SKM-1 treated with dmso at 0.1 percent for 144 hours (cell line): Measurements from ENCODE around the gene DOCK1.
A peak's percentile ranks its signal among the peaks of the same experiment; 100 is the strongest.

Experiments used
- DNase-seq: peaks from one replicate; lab custom pipeline; 2025; ENCODE audit not compliant: unreplicated experiment; lab: John Stamatoyannopoulos, UW

DOCK1 gene

GRCh38 chr10:127129104-127129503, 223.9 kb downstream of the DOCK1 start:
- no peak for DNase-seq

- DNase-seq = no peak
Observed at GRCh38 chr10:127132451-127132850, 227.2 kb downstream of the DOCK1 start.

- DNase-seq = no peak
Observed at GRCh38 chr10:127133225-127133624, 228.0 kb downstream of the DOCK1 start.

- no peak for DNase-seq
Observed at GRCh38 chr10:127133672-127134500, 228.7 kb downstream of the DOCK1 start.

- peak; percentile 38 for DNase-seq
Observed at GRCh38 chr10:127135844-127136577, 230.8 kb downstream of the DOCK1 start.

- no peak for DNase-seq
Observed at GRCh38 chr10:127137391-127137790, 232.2 kb downstream of the DOCK1 start.

GRCh38 chr10:127142136-127142535, 236.9 kb downstream of the DOCK1 start:
- no peak for DNase-seq

- no peak for DNase-seq
Observed at GRCh38 chr10:127142856-127143255, 237.6 kb downstream of the DOCK1 start.

- DNase-seq = no peak
Observed at GRCh38 chr10:127145173-127145572, 239.9 kb downstream of the DOCK1 start.

- no peak for DNase-seq
Observed at GRCh38 chr10:127146661-127147060, 241.4 kb downstream of the DOCK1 start.

- peak; percentile 20 for DNase-seq
Observed at GRCh38 chr10:127148066-127148932, 243.1 kb downstream of the DOCK1 start.

- no peak for DNase-seq
Observed at GRCh38 chr10:127148933-127149220, 243.6 kb downstream of the DOCK1 start.

GRCh38 chr10:127149501-127150081, 244.4 kb downstream of the DOCK1 start:
- DNase-seq = no peak

GRCh38 chr10:127150136-127150535, 244.9 kb downstream of the DOCK1 start:
- no peak for DNase-seq

- DNase-seq = no peak
Observed at GRCh38 chr10:127151541-127151940, 246.3 kb downstream of the DOCK1 start.

GRCh38 chr10:127151981-127152699, 246.9 kb downstream of the DOCK1 start:
- no peak for DNase-seq

- no peak for DNase-seq
Observed at GRCh38 chr10:127153181-127153580, 248.0 kb downstream of the DOCK1 start.

GRCh38 chr10:127154831-127155620, 249.8 kb downstream of the DOCK1 start:
- no peak for DNase-seq

GRCh38 chr10:127157089-127157488, 251.9 kb downstream of the DOCK1 start:
- DNase-seq = no peak
